SJSA1 (cell line): Measurements from ENCODE around the gene PHOSPHO2. TPM values are rescaled to one million over a fixed set of nuclear protein-coding genes. Genes with fewer than 3 reads are reported as not detected.
"Not testable (repeated sequence)": the region's sequence is repeated elsewhere in the genome, so short reads cannot be mapped to it uniquely, and the experiment has no call there.

Experiments
- DNase-seq, 2 experiments: peaks; one replicate each; pipeline ENCODE4 v3.0.0-alpha.2; 2015 to 2020; ENCODE audit warnings: low spot score in 2 of 2, low read depth in 1 of 2
- H3K27ac ChIP-seq: fragments of 250-450 bp; sonication (Bioruptor Pico); 2 replicates; pipeline ENCODE4 v1.5.1; 2020; ENCODE audit warnings: mild to moderate bottlenecking, moderate library complexity
- H3K27me3 ChIP-seq: fragments of 250-450 bp; sonication (Bioruptor Pico); replicated peaks from 2 replicates; pipeline ENCODE4 v1.5.1; 2020; ENCODE audit warnings: mild to moderate bottlenecking, moderate library complexity
- H3K36me3 ChIP-seq: fragments of 250-450 bp; sonication (Bioruptor Pico); 2 replicates; pipeline ENCODE4 v1.5.1; 2020; ENCODE audit warnings: mild to moderate bottlenecking
- H3K4me1 ChIP-seq: fragments of 250-450 bp; sonication (Bioruptor Pico); replicated peaks from 2 replicates; pipeline ENCODE4 v1.6.1; 2021; ENCODE audit warnings: mild to moderate bottlenecking
- H3K4me3 ChIP-seq: fragments of 250-450 bp; sonication (Bioruptor Pico); 2 replicates; pipeline ENCODE4 v1.5.1; 2020; ENCODE audit warnings: mild to moderate bottlenecking
- H3K9me3 ChIP-seq: fragments of 250-450 bp; sonication (Bioruptor Pico); replicated peaks from 2 replicates; pipeline ENCODE4 v1.5.1; 2020; ENCODE audit warnings: mild to moderate bottlenecking
- total RNA-seq: library from RNA; depleted of rRNA; stranded (reverse); fragments of >200 nt; shearing (Covaris generic); gene quantifications from 2 replicates; pipeline ENCODE4 v1.2.3, GENCODE V29; 2014

The PHOSPHO2 gene
- total RNA-seq, 1 experiment from 2014 or later = 1.9 TPM

GRCh38 chr2:169670937-169671336 lies 23.3 kb upstream of the PHOSPHO2 start:
- H3K27me3 ChIP-seq = peaks cover 8% of the 10 kb centered on the region
- no peak for DNase-seq
- H3K27ac ChIP-seq = no peak overlapping the region
- H3K4me3 ChIP-seq = no peak overlapping the region
- H3K4me1 ChIP-seq = no peaks in the 10 kb centered on the region
- H3K36me3 ChIP-seq = no peaks in the 10 kb centered on the region
- H3K9me3 ChIP-seq = no peaks in the 10 kb centered on the region

DNA sequence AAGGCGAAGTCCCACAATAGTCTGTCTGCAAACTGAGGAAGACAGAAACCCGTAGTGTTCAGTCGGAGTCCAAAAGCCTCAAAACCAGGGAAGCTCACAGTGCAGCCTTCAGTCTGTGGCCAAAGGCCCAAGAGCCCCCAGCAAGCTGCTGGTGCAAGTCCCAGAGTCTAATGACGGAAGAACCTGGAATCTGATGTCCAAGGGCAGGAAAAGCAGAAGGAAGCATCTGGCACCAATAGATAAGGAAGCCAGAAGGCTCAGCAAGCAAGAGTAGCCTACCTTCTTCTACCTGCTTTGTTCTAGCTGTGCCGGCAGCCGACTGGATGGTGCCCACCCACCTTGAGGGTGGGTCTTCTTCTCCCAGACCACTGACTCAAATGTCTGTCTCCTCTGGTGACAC lies 21.9 kb upstream of the PHOSPHO2 start:
- Histone ChIP-seq H3K36me3 (no peaks in the 10 kb centered on the region), H3K27me3 (peaks cover 8% of the 10 kb centered on the region), H3K27ac (no peak overlapping the region), H3K9me3 (no peaks in the 10 kb centered on the region), H3K4me1 (no peaks in the 10 kb centered on the region), H3K4me3 (no peak overlapping the region)
- no peak for DNase-seq

DNA sequence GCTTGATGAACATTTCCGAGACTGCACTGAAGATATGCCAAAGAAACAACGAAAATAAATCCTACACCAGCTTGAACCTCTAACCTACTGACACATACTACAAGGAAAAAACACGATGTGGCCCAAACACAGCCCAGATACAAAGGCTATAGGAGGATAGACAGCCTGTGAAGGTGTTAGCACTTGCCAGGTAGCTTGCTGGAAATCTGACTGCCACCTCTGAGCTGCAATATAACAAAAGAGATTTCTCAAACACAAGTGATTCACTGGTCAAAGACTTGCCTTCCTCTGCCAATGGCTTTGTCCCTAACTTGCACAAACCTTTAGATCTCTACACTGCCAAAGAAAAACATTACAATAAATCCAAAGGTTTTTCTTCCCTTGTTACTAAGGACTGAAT lies 21.2 kb upstream of the PHOSPHO2 start:
- Histone ChIP-seq H3K4me1 (no peaks in the 10 kb centered on the region), H3K9me3 (no peaks in the 10 kb centered on the region), H3K27ac (no peak overlapping the region), H3K36me3 (no peaks in the 10 kb centered on the region), H3K4me3 (no peak overlapping the region), H3K27me3 (peaks cover 8% of the 10 kb centered on the region)
- no peak for DNase-seq

GRCh38 chr2:169673921-169674320 lies 20.3 kb upstream of the PHOSPHO2 start:
- DNase-seq = no peak
- Histone ChIP-seq H3K27ac (no peak overlapping the region), H3K4me3 (no peak overlapping the region), H3K4me1 (no peaks in the 10 kb centered on the region), H3K27me3 (peaks cover 8% of the 10 kb centered on the region), H3K36me3 (no peaks in the 10 kb centered on the region), H3K9me3 (no peaks in the 10 kb centered on the region)

DNA sequence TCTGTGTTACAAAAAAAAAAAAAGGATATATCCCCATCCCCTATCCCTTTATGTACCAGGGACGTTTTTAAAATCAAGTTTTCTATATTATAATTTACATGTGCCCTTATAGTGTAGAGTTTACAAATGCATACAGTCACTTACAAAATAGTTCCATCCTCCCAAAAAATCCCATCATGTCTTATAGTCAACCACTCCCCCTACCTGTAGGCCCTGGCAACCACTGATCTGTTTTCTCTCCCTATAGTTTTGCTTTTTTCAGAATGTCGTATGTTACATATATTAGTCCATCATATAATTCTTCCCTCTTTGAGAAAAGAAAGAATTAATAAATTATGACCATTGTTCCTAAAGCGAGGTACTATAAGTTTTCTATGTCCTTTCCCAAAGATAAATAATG lies 17.9 kb upstream of the PHOSPHO2 start:
- Histone ChIP-seq H3K27ac (no peak overlapping the region), H3K27me3 (peaks cover 8% of the 10 kb centered on the region), H3K4me1 (no peaks in the 10 kb centered on the region), H3K36me3 (no peaks in the 10 kb centered on the region), H3K4me3 (no peak overlapping the region), H3K9me3 (no peaks in the 10 kb centered on the region)
- no peak for DNase-seq

- Histone ChIP-seq H3K27ac (no peak overlapping the region), H3K9me3 (no peaks in the 10 kb centered on the region), H3K4me1 (no peaks in the 10 kb centered on the region), H3K27me3 (peaks cover 8% of the 10 kb centered on the region), H3K36me3 (no peaks in the 10 kb centered on the region), H3K4me3 (no peak overlapping the region)
- DNase-seq = no peak
Observed at GRCh38 chr2:169676850-169677249, 17.4 kb upstream of the PHOSPHO2 start.

DNA sequence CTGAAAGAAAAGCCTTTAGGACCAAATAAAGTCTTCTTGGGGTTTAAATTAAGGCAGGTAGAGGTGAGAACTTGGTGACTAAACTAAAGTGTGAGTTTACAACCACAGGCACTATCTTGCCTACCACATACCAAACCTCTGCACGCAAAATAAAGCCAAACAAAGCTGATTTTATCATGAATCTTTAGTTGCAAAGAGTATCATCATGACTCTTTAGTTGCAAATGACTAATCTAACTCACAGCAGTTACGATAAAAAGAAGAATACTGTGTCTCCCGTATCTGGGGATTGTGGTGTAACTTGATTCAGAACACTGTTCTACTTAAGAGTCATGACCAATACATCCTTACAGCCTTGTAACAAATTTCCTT lies 11.2 kb upstream of the PHOSPHO2 start:
- no peaks in the 10 kb centered on the region for H3K4me1 ChIP-seq
- H3K36me3 ChIP-seq = no peaks in the 10 kb centered on the region
- H3K9me3 ChIP-seq = no peaks in the 10 kb centered on the region
- no peak overlapping the region for H3K4me3 ChIP-seq
- H3K27me3 ChIP-seq = peaks cover 5% of the 10 kb centered on the region; the same call in 1 of the 2 replicates
- DNase-seq = no peak
- no peak overlapping the region for H3K27ac ChIP-seq

GRCh38 chr2:169683425-169684134 lies 10.7 kb upstream of the PHOSPHO2 start:
- Histone ChIP-seq H3K27ac (no peak overlapping the region), H3K4me1 (no peaks in the 10 kb centered on the region), H3K4me3 (no peak overlapping the region), H3K9me3 (no peaks in the 10 kb centered on the region), H3K27me3 (peaks cover 5% of the 10 kb centered on the region; the same call in 1 of the 2 replicates), H3K36me3 (no peaks in the 10 kb centered on the region)
- DNase-seq = no peak

DNA sequence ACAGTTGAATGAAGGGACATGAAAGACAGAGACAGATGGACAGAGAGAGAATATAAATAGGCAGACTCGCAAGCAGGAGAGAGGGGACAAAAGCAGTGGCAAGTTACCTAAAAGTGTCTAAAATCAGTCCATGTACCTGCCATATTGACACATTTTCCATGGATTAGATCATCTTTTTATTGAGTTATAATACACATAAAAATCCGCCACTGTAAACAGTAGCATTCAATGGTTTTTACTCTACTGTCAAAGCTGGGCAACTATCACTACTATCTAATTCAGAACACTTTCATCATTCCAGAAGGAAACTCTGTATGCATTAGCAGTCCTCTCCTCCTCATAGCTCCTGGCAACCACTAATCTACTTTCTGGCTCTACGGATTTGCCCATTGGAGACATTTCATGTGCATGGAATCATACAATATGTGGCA lies 10.1 kb upstream of the PHOSPHO2 start:
- H3K4me1 ChIP-seq = no peaks in the 10 kb centered on the region
- no peak for DNase-seq
- H3K4me3 ChIP-seq = no peak overlapping the region
- H3K27me3 ChIP-seq = peaks cover 5% of the 10 kb centered on the region; the same call in 1 of the 2 replicates
- H3K27ac ChIP-seq = no peak overlapping the region
- no peaks in the 10 kb centered on the region for H3K9me3 ChIP-seq
- no peaks in the 10 kb centered on the region for H3K36me3 ChIP-seq

DNA sequence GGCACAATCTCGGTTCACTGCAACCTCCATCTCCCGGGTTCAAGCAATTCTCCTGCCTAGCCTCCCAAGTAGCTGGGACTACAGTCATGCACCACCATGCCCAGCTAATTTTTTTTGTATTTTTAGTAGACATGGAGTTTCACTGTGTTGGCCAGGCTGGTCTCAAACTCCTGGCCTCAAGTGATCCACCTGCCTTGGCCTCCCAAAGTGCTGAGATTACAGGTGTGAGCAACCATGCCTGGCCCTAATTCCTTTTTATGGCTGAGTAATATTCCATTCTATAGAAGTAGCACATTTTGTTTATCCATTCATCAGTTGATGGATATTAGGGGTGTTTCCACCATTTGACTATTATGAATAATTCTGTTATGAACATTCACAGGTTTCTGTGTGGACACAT lies 9.6 kb upstream of the PHOSPHO2 start:
- not testable (repeated sequence) for H3K27me3 ChIP-seq, H3K9me3 ChIP-seq, H3K4me1 ChIP-seq, H3K27ac ChIP-seq, H3K36me3 ChIP-seq, H3K4me3 ChIP-seq, DNase-seq

DNA sequence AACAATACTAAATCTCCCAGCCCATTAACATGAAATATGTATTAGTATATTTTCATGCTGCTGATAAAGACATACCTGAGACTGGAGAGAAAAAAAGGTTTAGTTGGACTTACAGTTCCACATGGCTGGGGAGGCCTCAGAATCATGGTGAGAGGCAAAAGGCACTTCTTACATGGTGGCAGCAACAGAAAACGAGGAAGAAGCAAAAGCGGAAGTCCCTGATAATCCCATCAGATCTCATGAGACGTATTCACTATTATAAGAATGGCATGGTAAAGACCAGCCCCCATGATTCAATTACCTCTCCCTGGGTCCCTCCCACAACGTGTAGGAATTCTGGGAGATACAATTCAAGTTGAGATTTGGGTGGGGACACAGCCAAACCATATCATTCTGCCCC lies 7.4 kb upstream of the PHOSPHO2 start:
- DNase-seq, H3K36me3 ChIP-seq, H3K9me3 ChIP-seq, H3K27me3 ChIP-seq, H3K4me3 ChIP-seq, H3K27ac ChIP-seq, H3K4me1 ChIP-seq: not testable (repeated sequence)

GRCh38 chr2:169687943-169688342 lies 6.3 kb upstream of the PHOSPHO2 start:
- H3K9me3 ChIP-seq, H3K27ac ChIP-seq, H3K4me1 ChIP-seq, H3K27me3 ChIP-seq, H3K36me3 ChIP-seq, H3K4me3 ChIP-seq, DNase-seq: not testable (repeated sequence)

DNA sequence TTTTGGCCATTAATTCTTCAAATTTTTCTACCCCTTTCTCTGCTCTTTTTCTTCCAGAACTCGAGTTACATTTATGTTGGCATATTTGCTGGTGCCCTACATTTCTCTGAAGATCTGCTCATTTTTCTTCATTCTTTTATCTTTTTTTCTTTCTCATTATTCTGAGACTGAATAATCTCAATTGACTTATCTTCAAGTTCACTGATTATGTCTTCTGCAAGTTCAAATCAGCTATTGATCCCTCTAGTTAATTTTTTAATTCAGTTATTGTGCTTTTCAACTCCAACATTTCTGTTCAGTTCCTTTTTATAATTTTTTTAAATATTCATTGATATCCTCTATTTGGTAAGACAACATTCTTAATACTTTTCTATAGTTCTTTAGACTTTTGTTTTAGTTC lies 3.3 kb upstream of the PHOSPHO2 start:
- DNase-seq = no peak
- H3K9me3 ChIP-seq = no peaks in the 10 kb centered on the region
- no peak overlapping the region for H3K27ac ChIP-seq
- no peaks in the 10 kb centered on the region for H3K36me3 ChIP-seq
- peaks cover 8% of the 10 kb centered on the region; the same call in 1 of the 2 replicates for H3K4me1 ChIP-seq
- no peak overlapping the region for H3K4me3 ChIP-seq
- H3K27me3 ChIP-seq = no peaks in the 10 kb centered on the region

DNA sequence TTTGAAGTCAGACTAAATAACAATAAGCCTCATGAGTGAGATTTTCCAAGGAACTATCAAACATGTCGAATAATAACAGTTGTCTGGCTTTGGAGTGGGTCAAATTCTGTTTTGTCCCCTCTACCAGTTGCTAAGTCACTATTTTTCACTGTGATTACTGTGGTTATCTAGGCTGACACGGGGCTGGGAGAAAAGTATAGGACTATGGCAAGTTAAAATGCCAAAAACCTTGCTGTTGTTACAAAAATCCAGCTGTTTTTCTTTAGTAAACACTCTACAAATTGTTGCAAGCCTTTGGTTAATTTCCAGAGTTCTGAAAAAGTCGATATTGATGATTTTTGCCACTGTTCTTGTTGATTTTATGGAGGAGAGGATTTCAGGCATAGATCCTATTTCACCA lies 1.6 kb upstream of the PHOSPHO2 start:
- no peaks in the 10 kb centered on the region for H3K27me3 ChIP-seq
- H3K4me3 ChIP-seq = no peak overlapping the region
- H3K9me3 ChIP-seq = no peaks in the 10 kb centered on the region
- H3K36me3 ChIP-seq = no peaks in the 10 kb centered on the region
- no peak for DNase-seq
- H3K4me1 ChIP-seq = peaks cover 8% of the 10 kb centered on the region; the same call in 1 of the 2 replicates
- H3K27ac ChIP-seq = no peak overlapping the region

DNA sequence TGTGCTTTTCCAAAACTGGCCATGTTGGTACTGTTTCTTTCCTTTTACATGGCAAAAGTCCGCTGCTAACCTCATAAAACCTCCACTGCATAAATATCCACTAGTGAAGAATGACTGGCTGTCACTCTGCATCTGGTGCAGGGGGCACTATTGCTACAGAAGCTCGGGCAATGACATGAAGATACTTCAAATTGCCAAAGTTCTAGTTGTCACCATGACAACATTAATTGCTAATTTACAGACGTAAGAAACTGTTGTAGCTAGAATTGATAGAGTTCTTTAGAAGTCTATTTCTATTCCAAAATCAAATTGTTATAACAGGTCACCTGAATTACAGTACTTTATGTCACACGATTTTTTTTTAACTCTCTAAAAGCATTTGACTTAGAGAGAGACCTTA lies 909 bp upstream of the PHOSPHO2 start:
- peaks cover 8% of the 10 kb centered on the region; the same call in 1 of the 2 replicates for H3K4me1 ChIP-seq
- H3K27ac ChIP-seq = no peak overlapping the region
- no peaks in the 10 kb centered on the region for H3K27me3 ChIP-seq
- no peak overlapping the region for H3K4me3 ChIP-seq
- H3K9me3 ChIP-seq = no peaks in the 10 kb centered on the region
- no peaks in the 10 kb centered on the region for H3K36me3 ChIP-seq
- no peak for DNase-seq
